Panc1 (cell line): ENCODE data around the gene GUCY1B1. TPM values are rescaled to one million over a fixed set of nuclear protein-coding genes. Genes with fewer than 3 reads are reported as not detected.
A peak's percentile ranks its signal among the peaks of the same experiment; 100 is the strongest.

Experiments used
- ATAC-seq: fragments of 200-7000 bp; cut with Tn5 transposase; 2 replicates; pipeline ENCODE4 v1.9.1; 2020; ENCODE audit warnings: mild to moderate bottlenecking, moderate library complexity
- Bru-seq: library from RNA; stranded (reverse); fragments of 400-500 nt; gene quantifications from one replicate; lab custom pipeline; 2021; lab: Mats Ljungman, UMichigan
- BruChase-seq, 2 experiments: library from RNA; stranded (reverse); fragments of 400-500 nt; gene quantifications; one replicate each; lab custom pipeline; 2021; lab: Mats Ljungman, UMichigan
- BruUV-seq: library from RNA; stranded (reverse); fragments of 400-500 nt; replicated peaks from 2 replicates; lab custom pipeline; 2021; lab: Mats Ljungman, UMichigan
- CTCF ChIA-PET: fragments of 300-600 bp; sonication (Branson Sonifier 250); formaldehyde crosslinking; loops from one replicate; lab custom pipeline; 2022; ENCODE audit warnings: antibody characterized with exemption; lab: Charles Lee
- POLR2A ChIA-PET: fragments of 300-600 bp; sonication (Branson Sonifier 250); formaldehyde crosslinking; loops from one replicate; lab custom pipeline; 2022; ENCODE audit warnings: antibody characterized with exemption; lab: Charles Lee
- DNase-seq: peaks from one replicate; pipeline ENCODE4 v3.0.0-alpha.2; 2010; ENCODE audit warnings: low read depth, low spot score
- H3K27ac ChIP-seq: 2 replicates; pipeline ENCODE4 v1.5.1; 2011; ENCODE audit warnings: mild to moderate bottlenecking, low read length, inconsistent platforms
- H3K27me3 ChIP-seq: fragments of 200-500 bp; sonication (Bioruptor generic); 2 replicates; pipeline ENCODE4 v1.6.0; 2014; ENCODE audit warnings: low read length, inconsistent platforms; ENCODE audit not compliant: control insufficient read depth, insufficient read depth
- H3K36me3 ChIP-seq: fragments of 200-500 bp; sonication (Bioruptor generic); 2 replicates; pipeline ENCODE4 v1.5.1; 2014; ENCODE audit warnings: inconsistent platforms, mild to moderate bottlenecking, low read length, moderate library complexity; ENCODE audit not compliant: control insufficient read depth, insufficient read depth
- H3K4me1 ChIP-seq: 2 replicates; pipeline ENCODE4 v1.5.1; 2011; ENCODE audit warnings: inconsistent platforms, mild to moderate bottlenecking, low read length, moderate library complexity; ENCODE audit not compliant: control insufficient read depth, insufficient read depth
- H3K4me3 ChIP-seq, 2 experiments: 2 replicates each; pipeline ENCODE4 v1.5.1; 2011 to 2012; ENCODE audit warnings: low read depth in 2 of 2, low read length in 2 of 2, mild to moderate bottlenecking in 2 of 2, inconsistent platforms in 1 of 2, moderate library complexity in 1 of 2
- H3K9me3 ChIP-seq: fragments of 200-500 bp; sonication (Bioruptor generic); 2 replicates; pipeline ENCODE4 v1.5.1; 2014; ENCODE audit warnings: low read depth, mild to moderate bottlenecking, inconsistent platforms, low read length, moderate library complexity; ENCODE audit not compliant: control insufficient read depth, insufficient read depth
- CTCF ChIP-seq: fragments of 450-650 bp; IDR thresholded peaks from 2 replicates; pipeline ENCODE4 v1.5.1; 2017; ENCODE audit warnings: mild to moderate bottlenecking
- POLR2AphosphoS5 ChIP-seq: IDR thresholded peaks from 2 replicates; pipeline ENCODE4 v1.6.1; 2012; ENCODE audit warnings: mild to moderate bottlenecking, low read depth, low read length, moderate library complexity
- REST ChIP-seq, 2 experiments: IDR thresholded peaks; 2 replicates each; pipeline ENCODE4 v1.6.1; 2011 to 2012; ENCODE audit warnings: low read depth in 2 of 2, control low read depth in 1 of 2, low read length in 1 of 2, mild to moderate bottlenecking in 1 of 2, moderate library complexity in 1 of 2; ENCODE audit not compliant: insufficient read depth in 1 of 2
- SIN3A ChIP-seq: IDR thresholded peaks from 2 replicates; pipeline ENCODE4 v1.6.1; 2012; ENCODE audit warnings: low read depth, mild to moderate bottlenecking, low read length, moderate library complexity, borderline replicate concordance; ENCODE audit not compliant: insufficient read depth
- TCF7L2 ChIP-seq: IDR thresholded peaks from 2 replicates; pipeline ENCODE4 v1.6.1; 2011; ENCODE audit warnings: mild to moderate bottlenecking, low read depth, low read length, inconsistent platforms
- in situ Hi-C: cut with HindIII; loops from 2 replicates; pipeline ENCODE4 v1.10.0; 2016; ENCODE audit warnings: low sequenced_read_pairs, low pct_unique_long_range_greater_than_20kb
- intact Hi-C: fragments of 100-400 bp; cut with micrococcal nuclease; formaldehyde crosslinking; loops from one replicate; pipeline ENCODE4 v1.10.0; 2022; ENCODE audit not compliant: unreplicated experiment
- long read RNA-seq: library from polyadenylated mRNA; unstranded; transcript quantifications from one replicate; pipeline ENCODE4 v2.0.0, GENCODE V29; 2021; ENCODE audit not compliant: unreplicated experiment
- polyA plus RNA-seq: library from polyadenylated mRNA; unstranded; fragments of >200 nt; gene quantifications from one replicate; pipeline ENCODE4 v1.2.1, GENCODE V29; 2012; ENCODE audit warnings: missing spikeins; ENCODE audit not compliant: insufficient read length
- total RNA-seq: library from RNA; stranded (reverse); gene quantifications from one replicate; pipeline ENCODE4 v1.2.1, GENCODE V29; 2021; ENCODE audit not compliant: unreplicated experiment

The GUCY1B1 gene
- total RNA-seq, result 0.36 TPM
- polyA plus RNA-seq, result 0.17 TPM
- Bru-seq, nascent RNA, result percentile 17 among the genes with signal in this experiment
- percentile 18 among the genes with signal in this experiment for BruChase-seq, experiment 1, labeled RNA remaining after a 2-hour chase
- BruChase-seq, experiment 2, labeled RNA remaining after a 6-hour chase, result percentile 24 among the genes with signal in this experiment
- long read RNA-seq, partial matches to known transcripts, result 0 of 1 reads
- long read RNA-seq, other reads (novel, unspliced or antisense), result 0 of 1 reads

GRCh38 chr4:155758481-155759371 lies at the start of gene GUCY1B1:
GUCY1B1 (plus strand) TSS chr4:155759021; CDS start chr4:155759141, 120 bp downstream.
- BruUV-seq, result no TSS peak
- in situ Hi-C loops, result no loop called here
- Histone ChIP-seq H3K27ac (no peak within 1 kb of the TSS), H3K27me3 (no peaks in the 10 kb centered on the region), H3K4me3 (peak within 1 kb of the TSS; percentile 43 to 55), H3K4me1 (no peaks in the 10 kb centered on the region), H3K36me3 (no peaks in the 10 kb centered on the region), H3K9me3 (no peaks in the 10 kb centered on the region)
- TF ChIP-seq REST (IDR thresholded peaks at IDR 0.05; ENCODE audit: insufficient read depth in 1 of 2, low read depth in 2 of 2, low read length in 1 of 2) (no peak), CTCF (peak; percentile 30)
- ChIA-PET CTCF (interaction anchor here (0.6 kb wide), 1 partner anchor 271 kb away, joined by 5 read pairs; no protein-coding TSS in a partner anchor), POLR2A (no interaction called here)
- ATAC-seq (peak; percentile 98), DNase-seq (no peak)
- intact Hi-C loops, result no loop called here

- Histone ChIP-seq H3K27ac (no peak overlapping the region), H3K36me3 (no peaks in the 10 kb centered on the region), H3K4me1 (no peaks in the 10 kb centered on the region), H3K27me3 (no peaks in the 10 kb centered on the region), H3K9me3 (no peaks in the 10 kb centered on the region), H3K4me3 (no peak overlapping the region)
- intact Hi-C loops (no loop called here), in situ Hi-C loops (no loop called here)
- DNase-seq (no peak), ATAC-seq (no peak)
- TF ChIP-seq CTCF (no peak), REST (IDR thresholded peaks at IDR 0.05; ENCODE audit: insufficient read depth in 1 of 2, low read depth in 2 of 2, low read length in 1 of 2) (no peak), SIN3A (no peak), TCF7L2 (no peak), POLR2AphosphoS5 (no peak)
- ChIA-PET CTCF (no interaction called here), POLR2A (no interaction called here)
- no TSS peak for BruUV-seq
These were observed 48.9 kb upstream of the GUCY1B1 start for GRCh38 chr4:155709918-155710317.
